ENCODE data around the gene NXPE2. TPM values are rescaled to one million over a fixed set of nuclear protein-coding genes. Genes with fewer than 3 reads are reported as not detected.

NXPE2 gene
- total RNA-seq, 6 experiments from 2014 or later, result not detected

- no peak for TF ChIP-seq CTCF (IDR thresholded peaks at IDR 0.05)
- no peak for TF ChIP-seq POLR2A (IDR thresholded peaks at IDR 0.05)
- Histone ChIP-seq H3K36me3 (no peaks in the 10 kb centered on the region), H3K4me3 (no peak overlapping the region), H3K27me3 (no peaks in the 10 kb centered on the region), H3K9me3 (peaks cover 0 to 8% (median 0%) of the 10 kb centered on the region in 4 donors), H3K4me1 (no peaks in the 10 kb centered on the region), H3K27ac (no peak overlapping the region)
- intact Hi-C loops (cut with DNase I), result no loop called here
- no peak for DNase-seq
- 92% methylated on average over 1 of the region's 1 CpG for WGBS (ENCODE audit: insufficient coverage, low coverage, low lambda C conversion rate, missing lambda C conversion rate)
- ATAC-seq, result no peak
These were observed 4.7 kb downstream of the NXPE2 start for GRCh38 chr11:114683007-114683406.

DNA sequence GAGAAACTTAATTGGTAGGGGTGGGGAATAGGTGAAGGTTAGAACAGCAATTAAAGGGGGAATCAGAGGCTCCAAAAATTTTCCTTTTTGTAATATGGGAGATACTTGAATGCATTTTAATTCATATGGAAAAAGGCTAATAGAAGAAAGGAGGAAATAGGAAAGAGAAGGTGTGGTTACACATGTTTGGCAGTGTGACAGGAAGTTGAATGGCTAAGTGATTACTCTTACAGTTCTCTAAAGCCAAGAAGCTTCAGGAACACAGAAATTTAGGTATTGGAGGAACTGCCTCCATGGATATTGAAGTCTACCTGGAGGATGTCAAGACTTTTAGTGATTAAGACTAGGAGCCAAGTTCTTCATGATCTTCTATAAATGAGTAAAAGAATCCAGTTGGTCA lies 6.3 kb downstream of the NXPE2 start:
- ATAC-seq, result no peak
- no peaks in the 10 kb centered on the region for H3K36me3 ChIP-seq

GRCh38 chr11:114685097-114685496 lies 6.8 kb downstream of the NXPE2 start:
- H3K27ac ChIP-seq, result no peak overlapping the region
- no peak for ATAC-seq
- no peaks in the 10 kb centered on the region for H3K36me3 ChIP-seq
- peaks cover 0 to 8% (median 0%) of the 10 kb centered on the region in 4 donors for H3K9me3 ChIP-seq
- no peak for TF ChIP-seq POLR2A (IDR thresholded peaks at IDR 0.05)
- TF ChIP-seq CTCF (IDR thresholded peaks at IDR 0.05), result no peak
- H3K27me3 ChIP-seq, result no peaks in the 10 kb centered on the region
- intact Hi-C loops (cut with DNase I), result no loop called here
- no peaks in the 10 kb centered on the region for H3K4me1 ChIP-seq
- no peak for DNase-seq
- H3K4me3 ChIP-seq, result no peak overlapping the region
- 83% methylated on average over 1 of the region's 1 CpG for WGBS (ENCODE audit: insufficient coverage, low coverage, low lambda C conversion rate, missing lambda C conversion rate)

More for the DNA sequence above, 6.3 kb downstream of the NXPE2 start:
- Histone ChIP-seq H3K9me3 (peaks cover 0 to 8% (median 0%) of the 10 kb centered on the region in 4 donors), H3K27me3 (no peaks in the 10 kb centered on the region), H3K27ac (no peak overlapping the region), H3K4me1 (no peaks in the 10 kb centered on the region), H3K4me3 (no peak overlapping the region)
- intact Hi-C loops (cut with DNase I), result no loop called here
- no peak for DNase-seq
- TF ChIP-seq CTCF (IDR thresholded peaks at IDR 0.05) (no peak), POLR2A (IDR thresholded peaks at IDR 0.05) (no peak)

DNA sequence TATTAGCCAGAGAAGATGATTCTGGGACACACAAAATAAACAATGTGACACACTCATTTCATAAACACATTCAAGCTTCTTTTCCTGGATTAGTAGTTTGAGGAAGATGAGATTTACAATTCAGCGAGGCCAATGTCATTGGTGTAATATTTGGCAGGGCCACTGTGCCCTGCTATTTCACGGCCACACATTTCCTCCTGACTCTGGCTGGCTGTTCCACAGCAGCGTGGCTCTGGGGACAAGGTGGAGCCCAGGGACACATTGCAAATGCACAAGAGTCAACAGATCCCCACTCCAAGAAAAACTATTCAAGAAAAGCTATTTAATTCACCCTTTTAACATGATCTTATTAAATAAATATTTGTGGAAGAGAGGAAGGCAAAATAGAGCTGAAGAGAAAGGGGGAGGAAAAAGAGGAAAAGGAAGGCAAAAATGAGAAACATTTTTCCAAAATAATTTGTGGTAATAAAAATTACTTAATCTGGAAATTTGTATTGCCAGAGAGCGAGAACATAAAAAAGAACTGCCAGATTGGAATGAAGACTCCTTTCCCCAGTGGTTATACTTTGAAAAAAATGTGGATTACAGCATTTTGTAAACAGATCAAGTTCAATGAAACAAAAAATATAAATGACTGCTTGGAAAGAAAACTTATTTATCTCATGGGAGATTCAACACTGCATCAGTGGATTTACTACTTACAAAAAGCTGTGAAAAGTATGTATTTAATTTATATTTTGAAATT lies 27.1 kb downstream of the NXPE2 start:
- Histone ChIP-seq H3K4me1 (no peaks in the 10 kb centered on the region), H3K27ac (no peak overlapping the region), H3K9me3 (no peaks in the 10 kb centered on the region), H3K27me3 (no peaks in the 10 kb centered on the region), H3K36me3 (no peaks in the 10 kb centered on the region), H3K4me3 (no peak overlapping the region)
- no peak for TF ChIP-seq POLR2A (IDR thresholded peaks at IDR 0.05)
- DNase-seq (no peak), ATAC-seq (no peak)
- intact Hi-C loops (cut with DNase I), result no loop called here
- 39% methylated on average over 4 of the region's 4 CpGs for WGBS (ENCODE audit: insufficient coverage, low coverage, low lambda C conversion rate, missing lambda C conversion rate)

DNA sequence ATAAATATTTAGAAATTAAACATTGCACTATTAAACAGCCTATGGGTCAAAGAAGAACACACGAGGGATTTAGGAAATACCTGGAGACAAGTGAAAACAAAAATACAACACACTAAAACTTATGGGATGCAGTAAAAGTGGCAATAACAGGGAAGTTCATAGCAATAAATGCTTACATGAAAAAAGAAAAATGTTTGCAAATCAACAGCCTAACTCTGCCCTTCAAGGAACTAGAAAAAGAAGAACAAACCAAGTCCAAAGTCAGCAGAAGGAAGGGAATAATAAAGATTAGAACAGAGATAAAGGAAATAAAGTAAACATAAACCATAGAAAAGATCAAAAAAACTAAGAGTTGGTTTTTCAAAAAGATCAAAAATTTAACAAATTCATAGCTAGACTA lies 31.6 kb downstream of the NXPE2 start:
- intact Hi-C loops (cut with DNase I), result no loop called here
- no peak for TF ChIP-seq POLR2A (IDR thresholded peaks at IDR 0.05)
- no peak for TF ChIP-seq CTCF (IDR thresholded peaks at IDR 0.05)
- no peak overlapping the region for H3K27ac ChIP-seq
- 36% methylated on average over 1 of the region's 1 CpG for WGBS (ENCODE audit: insufficient coverage, low coverage, low lambda C conversion rate, missing lambda C conversion rate)
- ATAC-seq (no peak), DNase-seq (no peak)
- no peaks in the 10 kb centered on the region for H3K4me1 ChIP-seq
- no peaks in the 10 kb centered on the region for H3K27me3 ChIP-seq
- no peaks in the 10 kb centered on the region for H3K36me3 ChIP-seq
- H3K4me3 ChIP-seq, result no peak overlapping the region
- no peaks in the 10 kb centered on the region for H3K9me3 ChIP-seq
